Left ventricle myocardium superior (tissue), 1 donor: Measurements from ENCODE around the gene NPW. TPM values are rescaled to one million over a fixed set of nuclear protein-coding genes. Genes with fewer than 3 reads are reported as not detected.

Experiments
- ATAC-seq: fragments of 200-7000 bp; cut with Tn5 transposase; one replicate; pipeline ENCODE4 v1.9.1; 2020; ENCODE audit warnings: mild to moderate bottlenecking, moderate library complexity
- DNase-seq: peaks from one replicate; pipeline ENCODE4 v3.0.0-alpha.2; 2020
- intact Hi-C: fragments of 100-400 bp; cut with micrococcal nuclease; formaldehyde crosslinking; loops from one replicate; pipeline ENCODE4 v1.11.0; 2022
- long read RNA-seq: library from polyadenylated mRNA; unstranded; transcript quantifications from one replicate; pipeline ENCODE4 v2.0.0, GENCODE V29; 2021
- total RNA-seq: library from RNA; stranded (reverse); fragmentation: NEBNext Ultra II Directional; extraction: Animal tissue kit (Norgen Biotek cat#: 25700); gene quantifications from one replicate; pipeline ENCODE4 v1.2.1, GENCODE V29; 2021
- donor health status: DM: no; HTN: yes; CAD: no; lungs with severe emphysema.

NPW gene
- not detected for total RNA-seq
- long read RNA-seq, partial matches to known transcripts: 0 of 1 reads
- long read RNA-seq, other reads (novel, unspliced or antisense): 1 of 1 reads

GRCh38 chr16:2019518-2019920 is at the start of gene NPW:
Gene NPW (plus strand): TSS chr16:2019785.
- no peak for DNase-seq
- no peak for ATAC-seq
- intact Hi-C loops: no loop called here

DNA sequence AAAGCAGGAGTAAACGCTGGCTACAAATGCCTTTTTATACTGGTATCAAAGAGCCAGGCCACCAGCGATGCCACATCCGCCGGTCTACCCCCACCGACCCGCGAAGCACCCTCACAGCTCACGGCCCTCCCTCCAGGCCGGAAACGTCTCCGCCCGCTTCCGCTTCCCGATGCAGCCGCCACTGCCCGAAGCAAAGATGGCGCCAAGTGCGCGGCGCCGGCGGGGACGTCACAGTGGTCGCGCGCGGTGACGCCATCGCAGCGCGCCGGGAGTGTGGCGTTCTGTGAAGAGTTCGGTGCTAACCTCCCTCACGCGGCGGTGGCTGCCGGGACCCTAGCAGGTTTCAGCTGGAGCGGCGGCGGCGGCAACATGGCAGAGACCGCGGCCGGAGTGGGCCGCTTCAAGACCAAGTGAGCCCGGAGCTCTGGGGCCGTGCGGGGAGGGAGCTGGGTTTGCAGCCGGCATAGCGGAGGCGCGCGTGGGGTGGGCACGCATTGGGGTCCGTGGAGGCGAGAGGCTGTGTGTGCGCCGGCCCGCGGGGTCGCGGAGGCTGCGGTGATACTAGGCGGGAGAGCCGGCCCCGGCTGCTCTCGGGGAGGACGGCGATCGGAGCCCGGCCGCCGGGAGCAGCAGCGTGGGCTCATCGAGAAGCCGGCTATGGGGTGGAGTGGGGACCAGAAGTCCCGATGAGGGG is 47.6 kb upstream of the NPW start, which contains the start of gene TBL3:
Gene TBL3 (plus strand): TSS at position 258 of the 694 bp plus-strand sequence. CDS start 112 bp downstream, at position 370.
- intact Hi-C loops: no loop called here
- ATAC-seq: peak; percentile 96

GRCh38 chr16:1972490-1972877 is 47.1 kb upstream of the NPW start:
- intact Hi-C loops: no loop called here
- DNase-seq (no peak), ATAC-seq (no peak)

More for the DNA sequence above, 47.6 kb upstream of the NPW start, which contains the start of gene TBL3:
- peak; percentile 97 for DNase-seq

- intact Hi-C loops: no loop called here
- no peak for ATAC-seq
- no peak for DNase-seq
These were observed 46.0 kb upstream of the NPW start for GRCh38 chr16:1973461-1974156.

DNA sequence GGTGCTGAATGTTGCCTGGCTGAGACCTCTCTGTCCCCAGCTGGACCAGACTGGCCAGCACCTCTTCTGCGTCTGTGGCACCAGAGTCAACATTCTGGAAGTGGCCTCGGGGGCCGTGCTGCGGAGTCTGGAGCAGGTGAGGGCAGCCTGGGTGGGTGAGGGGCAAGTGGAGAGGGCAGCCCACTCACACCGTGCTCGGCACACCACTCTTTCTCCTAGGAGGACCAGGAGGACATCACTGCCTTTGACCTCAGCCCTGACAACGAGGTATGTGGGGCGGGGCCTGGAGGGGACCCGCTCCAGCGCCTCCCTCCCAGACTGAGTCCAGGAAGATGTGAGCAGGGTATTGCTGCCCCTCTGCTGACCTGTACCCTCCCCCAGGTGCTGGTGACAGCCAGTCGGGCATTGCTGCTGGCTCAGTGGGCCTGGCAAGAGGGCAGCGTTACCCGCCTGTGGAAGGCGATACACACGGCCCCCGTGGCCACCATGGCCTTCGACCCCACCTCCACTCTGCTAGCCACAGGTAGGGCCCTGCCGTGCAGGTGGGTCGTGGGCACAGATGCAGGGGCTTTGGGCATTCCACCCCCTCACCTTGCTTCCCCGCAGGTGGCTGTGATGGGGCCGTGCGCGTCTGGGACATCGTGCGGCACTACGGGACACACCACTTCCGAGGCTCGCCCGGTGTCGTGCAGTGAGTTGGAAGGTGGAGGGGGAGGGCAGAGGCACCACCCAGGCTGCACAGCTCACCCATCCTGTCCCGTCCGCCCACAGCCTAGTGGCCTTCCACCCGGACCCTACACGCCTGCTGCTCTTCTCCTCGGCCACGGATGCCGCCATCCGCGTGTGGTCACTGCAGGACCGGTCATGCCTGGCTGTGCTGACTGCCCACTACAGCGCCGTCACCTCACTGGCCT is 45.2 kb upstream of the NPW start:
- ATAC-seq (no peak), DNase-seq (no peak)
- intact Hi-C loops: no loop called here

DNA sequence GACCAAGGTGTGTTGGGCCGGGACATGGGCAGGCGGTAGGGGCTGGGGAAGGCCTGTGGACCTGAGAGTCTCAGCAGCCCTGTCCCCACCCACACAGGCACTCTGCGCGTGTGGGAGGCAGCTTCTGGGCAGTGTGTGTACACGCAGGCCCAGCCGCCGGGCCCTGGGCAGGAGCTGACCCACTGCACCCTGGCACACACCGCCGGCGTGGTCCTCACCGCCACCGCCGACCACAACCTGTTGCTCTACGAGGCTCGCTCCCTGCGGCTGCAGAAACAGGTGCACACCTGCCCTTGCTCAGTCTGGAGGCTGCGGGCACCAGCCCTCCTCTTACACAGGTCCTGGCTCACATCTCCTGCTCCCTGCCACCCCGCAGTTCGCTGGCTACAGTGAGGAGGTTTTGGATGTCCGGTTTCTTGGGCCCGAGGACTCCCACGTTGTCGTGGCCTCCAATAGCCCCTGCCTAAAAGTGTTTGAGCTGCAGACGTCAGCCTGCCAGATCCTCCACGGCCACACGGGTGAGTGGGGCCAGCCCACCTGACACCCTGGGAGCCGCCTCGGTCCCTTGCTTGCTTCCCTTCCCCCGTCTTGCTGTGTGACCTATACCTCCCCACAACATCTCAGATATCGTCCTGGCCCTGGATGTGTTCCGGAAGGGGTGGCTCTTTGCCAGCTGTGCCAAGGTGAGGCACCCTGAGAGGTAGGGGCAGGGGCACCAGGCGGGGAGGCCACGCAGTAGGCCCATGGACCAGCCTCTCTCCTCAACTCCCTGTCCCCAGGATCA is 44.0 kb upstream of the NPW start:
- DNase-seq (no peak), ATAC-seq (no peak)
- intact Hi-C loops: no loop called here

- DNase-seq (no peak), ATAC-seq (no peak)
- intact Hi-C loops: no loop called here
These were observed 43.4 kb upstream of the NPW start for GRCh38 chr16:1976216-1976520.

- DNase-seq (no peak), ATAC-seq (no peak)
- intact Hi-C loops: no loop called here
These were observed 42.4 kb upstream of the NPW start for GRCh38 chr16:1976951-1977874.

- ATAC-seq: no peak
- no peak for DNase-seq
These were observed 41.7 kb upstream of the NPW start for GRCh38 chr16:1977875-1978268.

GRCh38 chr16:1978476-1979120 is 41.0 kb upstream of the NPW start:
- intact Hi-C loops: no loop called here
- no peak for ATAC-seq
- no peak for DNase-seq

More at GRCh38 chr16:1977875-1978268, 41.7 kb upstream of the NPW start:
- intact Hi-C loops: no loop called here

GRCh38 chr16:1979271-1980029 is 40.1 kb upstream of the NPW start:
- no peak for ATAC-seq
- intact Hi-C loops: no loop called here
- DNase-seq: no peak

DNA sequence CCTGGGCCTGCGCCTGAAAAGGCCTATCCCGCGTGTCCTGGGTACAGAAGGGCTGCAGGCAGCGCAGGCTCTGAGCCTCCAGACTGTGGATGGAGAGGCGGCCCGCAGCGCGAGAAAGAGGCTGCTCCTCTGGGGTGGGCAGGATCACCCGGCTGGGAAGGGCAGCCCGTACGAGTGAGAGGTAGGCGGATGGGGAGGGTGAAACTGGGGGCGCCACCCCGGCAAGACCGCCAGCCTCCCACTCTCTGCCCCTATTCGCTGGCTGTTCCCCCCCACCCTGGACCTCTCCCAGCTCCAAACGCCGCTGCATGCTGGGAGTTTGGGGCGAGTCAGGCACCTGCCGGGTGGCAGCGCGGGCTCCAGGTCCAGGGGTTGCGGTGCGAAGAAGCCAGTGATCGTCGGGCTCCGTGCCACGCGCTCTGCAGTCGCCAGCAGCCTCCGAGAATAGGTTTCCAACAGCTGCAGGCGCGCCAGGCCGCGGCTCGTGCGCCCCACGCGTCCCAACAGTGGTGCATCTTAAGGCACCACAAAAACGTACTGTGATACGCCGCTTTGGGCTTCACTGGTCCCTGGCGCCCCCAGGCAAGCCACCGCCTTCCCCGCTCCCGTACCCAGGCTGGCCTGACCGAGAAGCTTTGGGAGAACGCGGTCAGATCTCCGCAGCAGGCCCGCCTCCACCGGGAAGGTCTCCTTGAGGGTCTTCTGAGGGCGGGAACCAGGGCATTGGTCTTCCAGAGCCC is 39.4 kb upstream of the NPW start:
- intact Hi-C loops: no loop called here
- DNase-seq (peak; percentile 62), ATAC-seq (no peak)

GRCh38 chr16:1980770-1981087 is 38.9 kb upstream of the NPW start:
- intact Hi-C loops: no loop called here
- ATAC-seq (no peak), DNase-seq (no peak)

DNA sequence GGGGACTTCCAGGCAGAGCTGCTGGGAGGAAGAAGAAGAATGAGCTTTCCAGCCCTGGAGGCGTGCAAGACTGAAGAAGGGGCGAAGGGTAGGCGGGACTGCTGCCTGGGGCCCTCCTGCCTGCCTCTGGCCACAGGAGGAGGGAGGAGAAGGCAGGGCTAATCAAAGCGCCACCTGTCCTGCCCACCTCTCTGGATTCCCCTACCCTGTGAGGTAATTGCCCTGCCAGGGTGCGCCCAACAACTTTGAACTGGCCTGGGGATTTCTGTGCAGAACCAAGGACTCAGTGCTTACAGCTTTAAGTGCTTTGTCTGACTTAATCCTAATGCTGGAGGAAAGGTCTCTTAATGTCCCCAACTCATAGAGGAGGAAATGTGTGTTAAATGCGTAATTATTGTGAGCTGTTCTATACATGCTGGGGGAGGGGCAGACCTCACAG is 38.2 kb upstream of the NPW start, which contains the start of gene NOXO1:
Gene NOXO1 (minus strand): TSS at position 72 of the 439 bp plus-strand sequence. CDS start 290 bp downstream, outside the sequence.
- DNase-seq: no peak
- intact Hi-C loops: no loop called here
- ATAC-seq: no peak

- DNase-seq: no peak
- intact Hi-C loops: no loop called here
- ATAC-seq: no peak
These were observed 37.6 kb upstream of the NPW start for GRCh38 chr16:1982013-1982433.

DNA sequence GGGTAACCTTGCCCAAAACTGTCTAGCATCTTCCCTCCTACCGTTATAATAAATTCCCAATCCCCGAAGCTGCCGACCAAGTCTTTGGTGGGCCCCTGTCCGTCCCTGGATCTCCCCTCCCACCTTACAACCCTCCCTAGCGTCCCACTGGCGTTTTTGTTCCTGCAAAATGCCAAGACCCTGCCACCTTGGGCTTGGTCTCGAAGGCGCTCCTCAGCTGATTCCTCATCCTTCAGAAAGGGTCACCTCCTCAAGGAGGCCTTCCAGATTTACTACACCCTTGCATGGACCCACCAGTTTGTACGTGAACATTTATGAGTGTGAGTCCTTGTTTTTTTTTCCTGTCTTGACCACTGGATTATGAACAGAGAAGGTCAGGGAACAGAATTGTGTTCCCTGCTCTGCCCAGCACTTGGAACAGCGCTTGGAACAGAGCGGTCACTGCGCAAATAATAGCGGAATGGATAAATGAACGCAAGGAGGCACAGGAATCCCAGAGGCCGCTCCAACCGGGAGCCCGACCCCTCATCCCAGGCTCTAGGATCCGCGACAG is 36.5 kb upstream of the NPW start:
- DNase-seq: no peak
- no peak for ATAC-seq

More for the DNA sequence above, 36.5 kb upstream of the NPW start:
- intact Hi-C loops: no loop called here
